HL-60 (cell line): ENCODE measurements around the gene SH3BGRL3.

ENCODE experiments used
- CTCF ChIP-seq: IDR thresholded peaks from one replicate; pipeline ENCODE4 v1.5.1; 2011; ENCODE audit warnings: low read length, control low read depth, inconsistent platforms; ENCODE audit not compliant: insufficient read depth
- SPI1 ChIP-seq: IDR thresholded peaks from 2 replicates; pipeline ENCODE4 v1.6.1; 2012; ENCODE audit warnings: low read depth, mild to moderate bottlenecking, borderline replicate concordance

- TF ChIP-seq CTCF (no peak), SPI1 (no peak)
These were observed 27.2 kb upstream of the SH3BGRL3 start for GRCh38 chr1:26252718-26253117.
